Muscle layer of duodenum (tissue), 2 donors: Measurements from ENCODE around the gene GATD1.

Experiments used
- H3K27ac ChIP-seq: one replicate; pipeline ENCODE4 v1.7.0; 2013; ENCODE audit warnings: mild to moderate bottlenecking, low read length
- H3K27me3 ChIP-seq: one replicate; pipeline ENCODE4 v1.7.0; 2013; ENCODE audit warnings: low read depth, mild to moderate bottlenecking, control low read depth, low read length
- H3K36me3 ChIP-seq, 2 donors: one replicate each; pipeline ENCODE4 v1.7.0; 2013; ENCODE audit warnings: low read length in 2 of 2, control low read depth in 1 of 2, mild to moderate bottlenecking in 1 of 2; ENCODE audit not compliant: insufficient read depth in 2 of 2, control insufficient read depth in 1 of 2
- H3K4me1 ChIP-seq, 2 donors: one replicate each; pipeline ENCODE4 v1.7.0; 2013; ENCODE audit warnings: low read length in 2 of 2, mild to moderate bottlenecking in 2 of 2, control low read depth in 1 of 2, moderate library complexity in 1 of 2; ENCODE audit not compliant: insufficient read depth in 2 of 2, control insufficient read depth in 1 of 2
- H3K4me3 ChIP-seq, 2 donors: one replicate each; pipeline ENCODE4 v1.7.0; 2013; ENCODE audit warnings: low read length in 2 of 2, low read depth in 1 of 2, mild to moderate bottlenecking in 1 of 2
- H3K9me3 ChIP-seq, 2 donors: one replicate each; pipeline ENCODE4 v1.7.0; 2013; ENCODE audit warnings: low read length in 2 of 2, control low read depth in 1 of 2, mild to moderate bottlenecking in 1 of 2; ENCODE audit not compliant: control insufficient read depth in 1 of 2
- donor health status: healthy.

GATD1 gene

GRCh38 chr11:819943-820649 lies 42.8 kb upstream of the GATD1 start:
- H3K4me1 ChIP-seq, result peaks cover 11 to 27% of the 10 kb centered on the region in 2 donors

GRCh38 chr11:819129-819931 lies 42.0 kb upstream of the GATD1 start:
- Histone ChIP-seq H3K27me3 (no peaks in the 10 kb centered on the region), H3K27ac (peak overlapping the region; percentile 72), H3K36me3 (peaks cover 0 to 16% of the 10 kb centered on the region in 2 donors)

More at GRCh38 chr11:819943-820649, 42.8 kb upstream of the GATD1 start:
- H3K9me3 ChIP-seq, result no peaks in the 10 kb centered on the region
- H3K27me3 ChIP-seq, result no peaks in the 10 kb centered on the region
- peak overlapping the region; percentile 72 for H3K27ac ChIP-seq
- H3K4me3 ChIP-seq, result peak overlapping the region; percentile 64 to 83
- peaks cover 0 to 24% of the 10 kb centered on the region in 2 donors for H3K36me3 ChIP-seq

GRCh38 chr11:818396-819128 lies 41.3 kb upstream of the GATD1 start, which contains the start of gene PNPLA2:
Gene PNPLA2 (plus strand): TSS chr11:818914. CDS start chr11:819719, 805 bp downstream.
- peaks cover 11 to 27% of the 10 kb centered on the region in 2 donors for H3K4me1 ChIP-seq
- no peaks in the 10 kb centered on the region for H3K27me3 ChIP-seq
- peaks cover 3 to 15% of the 10 kb centered on the region in 2 donors for H3K36me3 ChIP-seq
- peak within 1 kb of the TSS; percentile 72 for H3K27ac ChIP-seq
- peak within 1 kb of the TSS; percentile 46 to 83 for H3K4me3 ChIP-seq
- H3K9me3 ChIP-seq, result no peaks in the 10 kb centered on the region

More at GRCh38 chr11:819129-819931, 42.0 kb upstream of the GATD1 start:
- Histone ChIP-seq H3K9me3 (no peaks in the 10 kb centered on the region), H3K4me3 (peak overlapping the region; percentile 46 to 83), H3K4me1 (peaks cover 11 to 27% of the 10 kb centered on the region in 2 donors)

- Histone ChIP-seq H3K27me3 (no peaks in the 10 kb centered on the region), H3K9me3 (no peaks in the 10 kb centered on the region), H3K36me3 (peaks cover 24 to 28% of the 10 kb centered on the region in 2 donors), H3K27ac (no peak overlapping the region), H3K4me3 (no peak overlapping the region), H3K4me1 (peaks cover 9 to 25% of the 10 kb centered on the region in 2 donors)
These were observed 39.1 kb upstream of the GATD1 start for GRCh38 chr11:816433-816779.

GRCh38 chr11:815675-816432 lies 38.6 kb upstream of the GATD1 start:
- Histone ChIP-seq H3K27ac (no peak overlapping the region), H3K4me1 (peaks cover 9 to 25% of the 10 kb centered on the region in 2 donors), H3K27me3 (no peaks in the 10 kb centered on the region), H3K4me3 (no peak overlapping the region), H3K9me3 (no peaks in the 10 kb centered on the region), H3K36me3 (peaks cover 27 to 31% of the 10 kb centered on the region in 2 donors)

GRCh38 chr11:813456-814096 lies 36.3 kb upstream of the GATD1 start:
- H3K36me3 ChIP-seq, result peaks cover 27 to 41% of the 10 kb centered on the region in 2 donors
- no peak overlapping the region for H3K27ac ChIP-seq

GRCh38 chr11:813072-813455 lies 35.8 kb upstream of the GATD1 start:
- H3K9me3 ChIP-seq, result no peaks in the 10 kb centered on the region
- no peaks in the 10 kb centered on the region for H3K27me3 ChIP-seq
- H3K36me3 ChIP-seq, result peaks cover 27 to 41% of the 10 kb centered on the region in 2 donors
- H3K27ac ChIP-seq, result no peak overlapping the region
- H3K4me1 ChIP-seq, result peaks cover 7 to 25% of the 10 kb centered on the region in 2 donors
- H3K4me3 ChIP-seq, result no peak overlapping the region

More at GRCh38 chr11:813456-814096, 36.3 kb upstream of the GATD1 start:
- Histone ChIP-seq H3K27me3 (no peaks in the 10 kb centered on the region), H3K4me1 (peaks cover 7 to 22% of the 10 kb centered on the region in 2 donors), H3K4me3 (no peak overlapping the region), H3K9me3 (no peaks in the 10 kb centered on the region)

- Histone ChIP-seq H3K27ac (no peak overlapping the region), H3K9me3 (no peaks in the 10 kb centered on the region), H3K36me3 (peaks cover 27 to 41% of the 10 kb centered on the region in 2 donors)
These were observed 35.1 kb upstream of the GATD1 start for GRCh38 chr11:812390-812789.

GRCh38 chr11:811446-812245 lies 34.4 kb upstream of the GATD1 start:
- Histone ChIP-seq H3K4me3 (peak overlapping the region in 1 of 2 donors; percentile 86), H3K27ac (peak overlapping the region; percentile 21), H3K9me3 (no peaks in the 10 kb centered on the region), H3K4me1 (peaks cover 7 to 27% of the 10 kb centered on the region in 2 donors), H3K36me3 (peaks cover 27 to 41% of the 10 kb centered on the region in 2 donors), H3K27me3 (no peaks in the 10 kb centered on the region)

More at GRCh38 chr11:812390-812789, 35.1 kb upstream of the GATD1 start:
- Histone ChIP-seq H3K27me3 (no peaks in the 10 kb centered on the region), H3K4me1 (peaks cover 7 to 27% of the 10 kb centered on the region in 2 donors), H3K4me3 (no peak overlapping the region)
